H1 (cell line): ENCODE data around the gene ARHGEF40. TPM values are rescaled to one million over a fixed set of nuclear protein-coding genes. Genes with fewer than 3 reads are reported as not detected.

Source experiments
- CTCF ChIA-PET: fragments of 300-600 bp; sonication (Branson Sonifier 250); formaldehyde crosslinking; loops from one replicate; lab custom pipeline; 2021; ENCODE audit not compliant: partially characterized antibody; lab: Charles Lee
- POLR2A ChIA-PET: fragments of 300-600 bp; sonication (Branson Sonifier 250); formaldehyde crosslinking; loops from one replicate; lab custom pipeline; 2021; ENCODE audit warnings: inconsistent platforms; ENCODE audit not compliant: partially characterized antibody; lab: Charles Lee
- DNase-seq, 2 experiments: peaks; one replicate each; pipeline versions ENCODE4 v3.0.0 to v3.0.0-alpha.2; 2010 to 2022; ENCODE audit warnings: low spot score in 2 of 2, low read depth in 1 of 2, mixed read lengths in 1 of 2
- FAIRE-seq: peaks from 2 replicates; lab custom pipeline; 2011; peaks lifted over from hg19 to GRCh38; lab: Jason Lieb, UNC
- H2AFZ ChIP-seq: 2 replicates; pipeline ENCODE4 v1.8.1; 2012; ENCODE audit warnings: low read length, inconsistent platforms
- H2AK5ac ChIP-seq: 2 replicates; pipeline ENCODE4 v1.6.1; 2013; ENCODE audit warnings: low read depth, low read length
- H2BK120ac ChIP-seq: replicated peaks from 2 replicates; pipeline ENCODE3; 2013; ENCODE audit warnings: low read depth, low read length, inconsistent platforms
- H2BK12ac ChIP-seq: 2 replicates; pipeline ENCODE4 v1.6.1; 2013; ENCODE audit warnings: low read depth, low read length
- H2BK15ac ChIP-seq: 2 replicates; pipeline ENCODE4 v1.6.1; 2013; ENCODE audit warnings: low read length
- H2BK20ac ChIP-seq: 2 replicates; pipeline ENCODE4 v1.6.1; 2013; ENCODE audit warnings: low read length
- H2BK5ac ChIP-seq: 2 replicates; pipeline ENCODE4 v1.6.1; 2013; ENCODE audit warnings: low read depth, low read length
- H3K14ac ChIP-seq: 2 replicates; pipeline ENCODE4 v1.6.1; 2013; ENCODE audit warnings: inconsistent platforms; ENCODE audit not compliant: insufficient read length
- H3K18ac ChIP-seq: 2 replicates; pipeline ENCODE4 v1.6.1; 2013; ENCODE audit warnings: low read length; ENCODE audit errors: extremely low read depth
- H3K23ac ChIP-seq: 2 replicates; pipeline ENCODE4 v1.6.1; 2013; ENCODE audit warnings: inconsistent platforms; ENCODE audit not compliant: insufficient read length
- H3K23me2 ChIP-seq: 2 replicates; pipeline ENCODE4 v1.6.1; 2013; ENCODE audit warnings: low read depth, low read length
- H3K27ac ChIP-seq: 2 replicates; pipeline ENCODE4 v1.6.1; 2011; ENCODE audit warnings: low read depth, low read length, inconsistent platforms
- H3K27me3 ChIP-seq, 4 experiments: replicated peaks in 1 of 4; 1 replicate in 1 of 4; 2 replicates in 3 of 4; pipeline versions ENCODE4 v1.6.1 to v1.8.1; 2011 to 2013; ENCODE audit warnings: low read length in 3 of 4, mild to moderate bottlenecking in 3 of 4, inconsistent platforms in 2 of 4, mixed read lengths in 2 of 4, moderate library complexity in 1 of 4; ENCODE audit not compliant: control insufficient read depth in 3 of 4, insufficient read depth in 3 of 4; ENCODE audit errors: extremely low read depth in 1 of 4
- H3K36me3 ChIP-seq, 4 experiments: 2 replicates each; pipeline versions ENCODE4 v1.6.1 to v1.8.1; 2011 to 2013; ENCODE audit warnings: mild to moderate bottlenecking in 4 of 4, low read length in 3 of 4, moderate library complexity in 2 of 4, control low read depth in 1 of 4, inconsistent platforms in 1 of 4; ENCODE audit not compliant: insufficient read depth in 4 of 4, control insufficient read depth in 2 of 4
- H3K4ac ChIP-seq: replicated peaks from 2 replicates; pipeline ENCODE3; 2013; ENCODE audit warnings: low read length, low read depth, mixed read lengths, inconsistent platforms; ENCODE audit not compliant: insufficient read length
- H3K4me1 ChIP-seq, 4 experiments: replicated peaks in 1 of 4; 1 replicate in 1 of 4; 2 replicates in 3 of 4; pipeline versions ENCODE4 v1.6.1 to v1.8.1; 2011 to 2013; ENCODE audit warnings: low read length in 3 of 4, inconsistent platforms in 2 of 4, mixed read lengths in 1 of 4; ENCODE audit not compliant: insufficient read depth in 4 of 4, control insufficient read depth in 3 of 4
- H3K4me2 ChIP-seq, 2 experiments: 2 replicates each; pipeline versions ENCODE4 v1.6.1 to v1.8.1; 2011 to 2013; ENCODE audit warnings: low read depth in 2 of 2, low read length in 2 of 2, control low read depth in 1 of 2, inconsistent platforms in 1 of 2, mild to moderate bottlenecking in 1 of 2; ENCODE audit not compliant: insufficient read depth in 1 of 2
- H3K4me3 ChIP-seq, 4 experiments: fragments of 200-600, 300-600 bp in 1 of 4; sonication (generic), shearing (Covaris generic), sonication (Bioruptor Twin) in 1 of 4; 2 replicates each; pipeline versions ENCODE4 v1.5.1 to v1.8.1; 2011 to 2016; ENCODE audit warnings: low read length in 4 of 4, low read depth in 3 of 4, control low read depth in 2 of 4, inconsistent platforms in 2 of 4, mild to moderate bottlenecking in 2 of 4, mixed read lengths in 1 of 4, moderate library complexity in 1 of 4; ENCODE audit not compliant: insufficient read depth in 2 of 4; ENCODE audit errors: extremely low read depth in 1 of 4
- H3K56ac ChIP-seq: replicated peaks from 2 replicates; pipeline ENCODE3; 2013; ENCODE audit warnings: low read depth, mild to moderate bottlenecking, mixed read lengths, low read length, inconsistent platforms; ENCODE audit not compliant: insufficient read length
- H3K79me1 ChIP-seq: 2 replicates; pipeline ENCODE4 v1.6.1; 2013; ENCODE audit warnings: low read depth, low read length, control low read depth
- H3K79me2 ChIP-seq, 2 experiments: 2 replicates each; pipeline versions ENCODE4 v1.6.1 to v1.8.1; 2012 to 2013; ENCODE audit warnings: low read length in 2 of 2, mild to moderate bottlenecking in 2 of 2, inconsistent platforms in 1 of 2; ENCODE audit not compliant: insufficient read depth in 2 of 2, control insufficient read depth in 1 of 2
- H3K9ac ChIP-seq, 4 experiments: replicated peaks in 1 of 4; 1 replicate in 1 of 4; 2 replicates in 3 of 4; pipeline versions ENCODE4 v1.6.1 to v1.8.1; 2011 to 2013; ENCODE audit warnings: low read depth in 3 of 4, low read length in 3 of 4, control low read depth in 2 of 4, mild to moderate bottlenecking in 2 of 4, moderate library complexity in 2 of 4, inconsistent platforms in 1 of 4; ENCODE audit errors: extremely low read depth in 1 of 4
- H3K9me3 ChIP-seq, 2 experiments: 2 replicates each; pipeline versions ENCODE4 v1.6.1 to v1.8.1; 2012 to 2013; ENCODE audit warnings: mild to moderate bottlenecking in 2 of 2, moderate library complexity in 2 of 2, control low read depth in 1 of 2, inconsistent platforms in 1 of 2, low read depth in 1 of 2, low read length in 1 of 2, mixed read lengths in 1 of 2; ENCODE audit not compliant: insufficient read depth in 2 of 2
- H4K20me1 ChIP-seq, 2 experiments: replicated peaks in 1 of 2; 2 replicates each; pipeline versions ENCODE3 to v1.8.1; 2011 to 2013; ENCODE audit warnings: inconsistent platforms in 2 of 2, low read length in 2 of 2, mild to moderate bottlenecking in 1 of 2; ENCODE audit not compliant: insufficient read depth in 2 of 2, control insufficient read depth in 1 of 2
- H4K5ac ChIP-seq: 2 replicates; pipeline ENCODE4 v1.6.1; 2013; ENCODE audit warnings: low read length, low read depth, mixed read lengths, inconsistent platforms; ENCODE audit not compliant: insufficient read length
- H4K8ac ChIP-seq: 2 replicates; pipeline ENCODE4 v1.8.0; 2013; ENCODE audit warnings: mild to moderate bottlenecking, moderate library complexity, low read length, inconsistent platforms; ENCODE audit not compliant: insufficient read depth; ENCODE audit errors: extremely low read depth
- H4K91ac ChIP-seq: replicated peaks from 2 replicates; pipeline ENCODE3; 2013; ENCODE audit warnings: low read length, mixed read lengths, inconsistent platforms; ENCODE audit not compliant: insufficient read length
- ATF2 ChIP-seq: IDR thresholded peaks from 2 replicates; pipeline ENCODE4 v1.6.1; 2012; ENCODE audit warnings: low read length, inconsistent platforms
- BCL11A ChIP-seq, 2 experiments: IDR thresholded peaks; one replicate each; pipeline ENCODE4 v1.6.1; 2011; ENCODE audit warnings: low read depth in 2 of 2, low read length in 2 of 2, mild to moderate bottlenecking in 2 of 2
- ZNF274 ChIP-seq: IDR thresholded peaks from 2 replicates; pipeline ENCODE4 v1.7.0; 2012; ENCODE audit warnings: low read length, borderline replicate concordance; ENCODE audit errors: extremely low read depth
- WGBS, 2 experiments: shearing (Covaris generic) in 1 of 2; methylation state at CpG; one replicate each; pipeline versions ENCODE4 v1.1.6 to v1.1.7; 2013 to 2015; ENCODE audit warnings: low lambda C conversion rate in 2 of 2, mixed read lengths in 2 of 2, inconsistent platforms in 1 of 2, low coverage in 1 of 2, missing lambda C conversion rate in 1 of 2; ENCODE audit not compliant: insufficient replicate concordance in 2 of 2, insufficient coverage in 1 of 2, insufficient read length in 1 of 2; ENCODE audit errors: extremely low coverage in 1 of 2, missing lambda C conversion rate in 1 of 2; 5-methylcytosine and 5-hydroxymethylcytosine counted together
- polyA plus RNA-seq, 7 experiments: library from polyadenylated mRNA; depleted of rRNA in 3 of 7; stranded (reverse) in 5 of 7; unstranded in 2 of 7; fragments of >200 nt in 5 of 7; fragments of 200-250 nt in 2 of 7; gene quantifications; 1 replicate in 5 of 7; 2 replicates in 1 of 7; 4 replicates in 1 of 7; pipeline versions ENCODE4 v1.2.1 to v1.2.3, GENCODE V29; 2011 to 2013; ENCODE audit warnings: missing spikeins in 2 of 7, mixed read lengths in 2 of 7
- total RNA-seq: library from RNA; stranded (reverse); fragmentation: NEBNext Ultra II Directional; extraction: Animal tissue kit (Norgen Biotek cat#: 25700); gene quantifications from 2 replicates; pipeline ENCODE4 v1.2.1, GENCODE V29; 2021

ARHGEF40 gene
- total and polyA plus RNA-seq, 2 of the 8 experiments (the other 6 are each of a cell fraction or from before 2014, with no cell fraction given): 53.1 to 101 TPM

GRCh38 chr14:21053184-21054122 lies 16.7 kb upstream of the ARHGEF40 start:
- H3K79me1 ChIP-seq: no peaks in the 10 kb centered on the region
- no peak for FAIRE-seq
- no peak overlapping the region for H2AK5ac ChIP-seq
- DNase-seq: no peak
- H2AFZ ChIP-seq: no peak overlapping the region
- no peaks in the 10 kb centered on the region; a peak in 1 of 7 replicates for H3K27me3 ChIP-seq
- no peak overlapping the region for H2BK20ac ChIP-seq
- no peak overlapping the region for H2BK120ac ChIP-seq
- H3K23ac ChIP-seq: no peak overlapping the region
- H3K27ac ChIP-seq: no peak overlapping the region
- H2BK5ac ChIP-seq: no peak overlapping the region
- H3K14ac ChIP-seq: no peak overlapping the region
- ChIA-PET CTCF (interaction anchor here (0.8 to 1.3 kb wide), 6 partner anchors 9 to 51 kb away, joined by 3 to 10 read pairs (median 3); no protein-coding TSS in a partner anchor), POLR2A (interaction anchor here (0.8 to 1.2 kb wide), 3 partner anchors 18 to 36 kb away, joined by 3 to 4 read pairs (median 3); no protein-coding TSS in a partner anchor)
- WGBS, 2 experiments: 85% methylated on average over 19 of the region's 20 CpGs; no CpG with 5 or more reads in 1 of the 2 experiments
- TF ChIP-seq BCL11A (IDR thresholded peaks at IDR 0.05; ENCODE audit: low read depth in 2 of 2, low read length in 2 of 2) (no peak), ZNF274 (no peak), ATF2 (no peak)
- H3K56ac ChIP-seq: no peak overlapping the region
- no peaks in the 10 kb centered on the region for H3K23me2 ChIP-seq
- H2BK12ac ChIP-seq: no peak overlapping the region
- H4K20me1 ChIP-seq: no peaks in the 10 kb centered on the region
- peaks cover 0 to 3% (median 0%) of the 10 kb centered on the region in 4 experiments; a peak in 2 of 7 replicates for H3K4me1 ChIP-seq
- no peak overlapping the region for H4K8ac ChIP-seq
- H3K9me3 ChIP-seq: no peaks in the 10 kb centered on the region
- H3K36me3 ChIP-seq: no peaks in the 10 kb centered on the region
- H4K91ac ChIP-seq: no peak overlapping the region
- H3K18ac ChIP-seq: no peak overlapping the region
- no peak overlapping the region for H3K4ac ChIP-seq
- no peak overlapping the region for H2BK15ac ChIP-seq
- H3K4me2 ChIP-seq: no peak overlapping the region
- no peak overlapping the region for H3K9ac ChIP-seq
- no peaks in the 10 kb centered on the region for H3K79me2 ChIP-seq
- no peak overlapping the region for H3K4me3 ChIP-seq
- no peak overlapping the region for H4K5ac ChIP-seq
